HCEC 1CT (cell line): Measurements from ENCODE around the gene GZMM.

ENCODE experiments used
- DNase-seq: peaks from one replicate; pipeline ENCODE4 v3.0.0-alpha.2; 2017

Gene GZMM

GRCh38 chr19:567296-567900 is 23.5 kb downstream of the GZMM start:
- no peak for DNase-seq

- no peak for DNase-seq
Observed at GRCh38 chr19:570251-570686, 26.4 kb downstream of the GZMM start.

GRCh38 chr19:570937-571565 is 27.2 kb downstream of the GZMM start:
- no peak for DNase-seq

- DNase-seq = no peak
Observed at GRCh38 chr19:571566-571974, 27.7 kb downstream of the GZMM start.

- DNase-seq = peak; percentile 97
Observed at GRCh38 chr19:572140-572742, 28.4 kb downstream of the GZMM start, which contains the start of gene BSG. TSS of gene BSG (plus strand) at chr19:572596. CDS start at chr19:572635, 39 bp downstream.

GRCh38 chr19:572743-573518 is 29.1 kb downstream of the GZMM start:
- peak; percentile 41 for DNase-seq

- DNase-seq = no peak
Observed at GRCh38 chr19:573519-573825, 29.6 kb downstream of the GZMM start.

GRCh38 chr19:574658-575526 is 31.0 kb downstream of the GZMM start:
- DNase-seq = peak; percentile 4

GRCh38 chr19:575527-576506 is 32.0 kb downstream of the GZMM start:
- DNase-seq = peak; percentile 64

GRCh38 chr19:576768-577438 is 33.0 kb downstream of the GZMM start:
- DNase-seq = no peak

GRCh38 chr19:577439-578392 is 33.9 kb downstream of the GZMM start:
- no peak for DNase-seq

- no peak for DNase-seq
Observed at GRCh38 chr19:579111-579841, 35.4 kb downstream of the GZMM start.

- DNase-seq = no peak
Observed at GRCh38 chr19:579842-580155, 35.9 kb downstream of the GZMM start.

- no peak for DNase-seq
Observed at GRCh38 chr19:580274-580835, 36.5 kb downstream of the GZMM start.

- no peak for DNase-seq
Observed at GRCh38 chr19:581399-582111, 37.7 kb downstream of the GZMM start.

- no peak for DNase-seq
Observed at GRCh38 chr19:582497-583197, 38.8 kb downstream of the GZMM start.

- DNase-seq = no peak
Observed at GRCh38 chr19:583198-583967, 39.5 kb downstream of the GZMM start.
